NCI-H1092 (cell line): Measurements from ENCODE around the gene ISG20L2.

ENCODE experiments used
- DNase-seq: peaks from one replicate; lab custom pipeline; 2025; lab: John Stamatoyannopoulos, UW

The ISG20L2 gene

GRCh38 chr1:156706657-156707416, 21.7 kb downstream of the ISG20L2 start:
- no peak for DNase-seq

GRCh38 chr1:156705918-156706656, 22.5 kb downstream of the ISG20L2 start:
- peak; percentile 43 for DNase-seq

- no peak for DNase-seq
Observed at GRCh38 chr1:156705321-156705917, 23.1 kb downstream of the ISG20L2 start, which contains the start of gene CRABP2. TSS of gene CRABP2 (minus strand) at chr1:156705583. CDS start at chr1:156705446, 137 bp downstream.

- no peak for DNase-seq
Observed at GRCh38 chr1:156704930-156705320, 23.6 kb downstream of the ISG20L2 start.

- DNase-seq = no peak
Observed at GRCh38 chr1:156704166-156704711, 24.3 kb downstream of the ISG20L2 start.

GRCh38 chr1:156703741-156704140, 24.8 kb downstream of the ISG20L2 start:
- DNase-seq = no peak

GRCh38 chr1:156703336-156703735, 25.2 kb downstream of the ISG20L2 start:
- no peak for DNase-seq

GRCh38 chr1:156700736-156701531, 27.6 kb downstream of the ISG20L2 start:
- DNase-seq = no peak

GRCh38 chr1:156698995-156699394, 29.6 kb downstream of the ISG20L2 start:
- DNase-seq = no peak

- DNase-seq = peak; percentile 57
Observed at GRCh38 chr1:156697481-156697880, 31.1 kb downstream of the ISG20L2 start.

- DNase-seq = no peak
Observed at GRCh38 chr1:156696755-156697154, 31.8 kb downstream of the ISG20L2 start.

GRCh38 chr1:156694690-156694962, 33.9 kb downstream of the ISG20L2 start:
- DNase-seq = no peak

- DNase-seq = no peak
Observed at GRCh38 chr1:156693848-156694689, 34.5 kb downstream of the ISG20L2 start.

- no peak for DNase-seq
Observed at GRCh38 chr1:156692925-156693847, 35.4 kb downstream of the ISG20L2 start.

GRCh38 chr1:156692441-156692924, 36.1 kb downstream of the ISG20L2 start:
- no peak for DNase-seq

- no peak for DNase-seq
Observed at GRCh38 chr1:156691665-156692440, 36.7 kb downstream of the ISG20L2 start.

GRCh38 chr1:156691191-156691590, 37.4 kb downstream of the ISG20L2 start:
- no peak for DNase-seq

GRCh38 chr1:156690675-156691036, 37.9 kb downstream of the ISG20L2 start:
- DNase-seq = no peak
